Measurements from ENCODE around the gene CIDEC.

The CIDEC gene, protein sequence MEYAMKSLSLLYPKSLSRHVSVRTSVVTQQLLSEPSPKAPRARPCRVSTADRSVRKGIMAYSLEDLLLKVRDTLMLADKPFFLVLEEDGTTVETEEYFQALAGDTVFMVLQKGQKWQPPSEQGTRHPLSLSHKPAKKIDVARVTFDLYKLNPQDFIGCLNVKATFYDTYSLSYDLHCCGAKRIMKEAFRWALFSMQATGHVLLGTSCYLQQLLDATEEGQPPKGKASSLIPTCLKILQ

DNA sequence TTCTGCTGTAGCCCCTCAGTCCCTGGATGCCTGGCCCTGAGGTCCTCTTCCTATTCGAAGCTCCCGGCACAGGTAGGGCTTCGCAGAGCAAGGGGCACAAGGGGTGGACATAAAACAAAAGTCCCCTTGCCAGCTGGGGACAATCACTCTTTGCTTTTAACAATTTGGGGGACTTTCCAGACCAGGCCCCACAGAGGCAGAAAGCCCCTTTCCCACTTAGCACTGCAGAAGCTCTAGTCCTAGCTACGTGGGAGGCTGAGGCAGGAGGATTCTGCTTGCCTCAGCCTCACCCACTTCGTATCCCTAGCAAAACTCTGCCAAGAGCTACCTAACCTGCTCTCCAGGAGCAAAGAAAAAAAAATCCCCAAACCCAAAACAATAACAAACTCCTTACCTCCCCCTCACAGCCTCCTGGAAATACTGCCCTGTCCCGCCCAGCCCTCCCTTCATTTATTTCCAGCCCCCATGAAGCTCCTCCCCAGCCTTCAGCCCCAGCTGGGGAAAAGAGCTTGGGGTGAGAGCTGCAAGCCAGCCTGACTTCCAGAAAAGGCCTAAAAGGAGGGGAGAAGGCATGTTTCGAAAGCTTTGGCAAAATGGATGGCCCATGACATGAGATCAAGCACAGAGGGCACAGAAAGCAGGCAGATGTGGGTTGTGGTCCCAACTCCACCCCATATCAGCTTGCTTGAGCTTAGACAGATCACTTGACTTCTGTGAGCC, at the start of gene CIDEC:
CIDEC (minus strand) TSS at position 424 of the 720 bp plus-strand sequence. CDS start 1,767 bp downstream, outside the sequence.
- DNase-seq (ENCODE audit: low read depth in 1 of 2, low spot score in 1 of 2): no peak

GRCh38 chr3:9928158-9928557, 48.1 kb upstream of the CIDEC start:
- no peak for DNase-seq (ENCODE audit: low read depth in 1 of 2, low spot score in 1 of 2)

DNA sequence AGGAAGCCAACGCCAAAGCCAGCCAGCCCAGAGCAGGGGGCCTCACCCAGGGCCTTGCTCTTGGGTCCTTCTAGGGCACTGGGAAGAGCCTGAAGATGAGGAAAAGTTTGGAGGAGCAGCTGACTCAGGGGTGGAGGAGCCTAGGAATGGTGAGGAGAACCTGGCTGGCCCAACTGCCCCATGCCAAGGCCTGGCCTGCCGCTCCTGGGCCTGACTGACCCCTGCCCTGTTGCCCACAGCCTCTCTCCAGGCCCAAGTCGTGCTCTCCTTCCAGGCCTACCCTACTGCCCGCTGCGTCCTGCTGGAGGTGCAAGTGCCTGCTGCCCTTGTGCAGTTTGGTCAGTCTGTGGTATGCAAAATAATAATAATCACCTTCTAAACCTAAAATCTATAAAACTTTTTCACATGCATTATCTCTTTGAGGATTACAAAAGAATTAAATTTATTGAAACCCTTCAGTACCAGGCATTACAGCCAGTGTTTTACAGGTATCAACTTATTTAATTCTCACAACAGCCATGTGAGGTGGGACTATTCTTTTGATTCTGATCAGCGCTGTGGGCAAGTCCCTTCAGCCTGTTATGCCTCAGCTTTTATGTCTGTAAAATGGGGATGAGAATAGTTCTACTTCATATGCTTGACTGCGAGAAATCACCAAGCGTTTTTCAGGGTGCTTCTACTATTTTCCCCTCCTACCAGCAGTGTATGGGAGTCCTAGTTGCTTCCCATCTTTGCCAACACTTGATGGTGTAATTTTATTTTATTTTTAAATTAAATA, 38.4 kb upstream of the CIDEC start:
- no peak for DNase-seq (ENCODE audit: low read depth in 1 of 2, low spot score in 1 of 2)

DNA sequence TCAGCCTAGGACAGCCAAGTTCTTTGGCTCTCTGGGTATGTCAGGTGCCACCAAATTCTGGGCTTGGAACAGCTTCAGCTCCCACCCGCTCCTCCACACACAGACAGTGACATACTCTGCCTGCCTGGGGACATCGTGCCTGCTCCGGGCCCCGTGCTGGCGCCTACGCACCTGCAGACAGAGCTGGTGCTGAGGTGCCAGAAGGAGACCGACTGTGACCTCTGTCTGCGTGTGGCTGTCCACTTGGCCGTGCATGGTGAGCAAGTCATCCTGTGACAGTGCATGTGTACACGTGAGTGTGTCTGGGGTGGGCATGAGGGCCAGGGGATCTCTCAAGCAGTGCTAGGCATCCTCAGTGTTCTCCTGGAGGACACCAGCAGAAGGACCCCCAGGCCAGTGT, 37.8 kb upstream of the CIDEC start:
- DNase-seq (ENCODE audit: low read depth in 1 of 2, low spot score in 1 of 2): no peak

DNA sequence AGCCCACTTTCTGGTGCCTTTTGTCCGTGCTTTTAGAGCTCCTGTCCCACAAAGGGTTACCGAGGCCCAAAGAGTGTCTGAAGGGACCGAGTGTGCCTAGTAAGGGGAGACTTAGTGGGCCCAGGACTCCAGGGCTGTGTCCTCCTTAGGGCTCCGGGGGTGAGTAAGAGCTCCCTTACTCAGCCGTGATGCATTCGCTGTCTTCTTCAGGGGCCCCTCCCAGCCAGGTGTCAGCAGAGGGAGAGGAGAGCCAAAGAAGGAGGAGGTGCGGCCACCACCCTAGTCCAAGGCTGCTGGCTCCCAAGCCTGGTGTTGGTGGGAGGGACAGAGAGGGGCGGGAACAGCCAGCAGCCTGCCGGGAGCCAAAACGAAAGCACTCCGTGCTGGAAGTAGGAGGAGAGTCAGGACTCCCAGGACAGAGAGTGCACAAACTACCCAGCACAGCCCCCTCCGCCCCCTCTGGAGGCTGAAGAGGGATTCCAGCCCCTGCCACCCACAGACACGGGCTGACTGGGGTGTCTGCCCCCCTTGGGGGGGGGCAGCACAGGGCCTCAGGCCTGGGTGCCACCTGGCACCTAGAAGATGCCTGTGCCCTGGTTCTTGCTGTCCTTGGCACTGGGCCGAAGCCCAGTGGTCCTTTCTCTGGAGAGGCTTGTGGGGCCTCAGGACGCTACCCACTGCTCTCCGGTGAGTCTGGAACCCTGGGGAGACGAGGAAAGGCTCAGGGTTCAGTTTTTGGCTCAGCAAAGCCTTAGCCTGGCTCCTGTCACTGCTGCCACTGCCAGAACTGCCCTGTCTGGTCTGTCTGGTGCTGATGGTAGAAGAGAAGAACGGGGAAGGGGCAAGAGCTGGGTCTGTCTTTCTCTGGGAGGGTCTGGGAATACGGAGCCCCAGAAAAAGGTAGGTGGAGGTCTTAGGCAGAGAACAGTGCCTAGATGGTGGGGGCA, 37.0 kb upstream of the CIDEC start, which contains the start of gene IL17RC:
IL17RC (plus strand) TSS at position 365 of the 947 bp plus-strand sequence; CDS start at position 583, 218 bp downstream.
- no peak for DNase-seq (ENCODE audit: low read depth in 1 of 2, low spot score in 1 of 2)

- no peak for DNase-seq (ENCODE audit: low read depth in 1 of 2, low spot score in 1 of 2)
Measured at GRCh38 chr3:9916346-9916733, 36.3 kb upstream of the CIDEC start.

DNA sequence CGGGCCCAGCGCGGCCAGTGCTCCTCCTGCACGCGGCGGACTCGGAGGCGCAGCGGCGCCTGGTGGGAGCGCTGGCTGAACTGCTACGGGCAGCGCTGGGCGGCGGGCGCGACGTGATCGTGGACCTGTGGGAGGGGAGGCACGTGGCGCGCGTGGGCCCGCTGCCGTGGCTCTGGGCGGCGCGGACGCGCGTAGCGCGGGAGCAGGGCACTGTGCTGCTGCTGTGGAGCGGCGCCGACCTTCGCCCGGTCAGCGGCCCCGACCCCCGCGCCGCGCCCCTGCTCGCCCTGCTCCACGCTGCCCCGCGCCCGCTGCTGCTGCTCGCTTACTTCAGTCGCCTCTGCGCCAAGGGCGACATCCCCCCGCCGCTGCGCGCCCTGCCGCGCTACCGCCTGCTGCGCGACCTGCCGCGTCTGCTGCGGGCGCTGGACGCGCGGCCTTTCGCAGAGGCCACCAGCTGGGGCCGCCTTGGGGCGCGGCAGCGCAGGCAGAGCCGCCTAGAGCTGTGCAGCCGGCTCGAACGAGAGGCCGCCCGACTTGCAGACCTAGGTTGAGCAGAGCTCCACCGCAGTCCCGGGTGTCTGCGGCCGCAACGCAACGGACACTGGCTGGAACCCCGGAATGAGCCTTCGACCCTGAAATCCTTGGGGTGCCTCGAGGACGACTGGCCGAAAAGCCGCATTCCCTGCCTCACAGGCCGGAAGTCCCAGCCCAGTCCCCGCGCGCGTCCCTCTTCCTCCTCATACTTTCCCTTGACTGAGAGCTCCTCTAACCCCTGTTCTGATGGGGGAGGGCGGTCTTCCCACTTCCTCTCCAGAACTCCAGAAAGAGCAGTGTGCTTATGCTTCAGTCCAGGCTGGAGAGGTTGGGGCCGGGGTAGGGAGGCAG, 35.4 kb upstream of the CIDEC start:
- DNase-seq (ENCODE audit: low read depth in 1 of 2, low spot score in 1 of 2): peak in 1 of 2 donors; percentile 20

DNA sequence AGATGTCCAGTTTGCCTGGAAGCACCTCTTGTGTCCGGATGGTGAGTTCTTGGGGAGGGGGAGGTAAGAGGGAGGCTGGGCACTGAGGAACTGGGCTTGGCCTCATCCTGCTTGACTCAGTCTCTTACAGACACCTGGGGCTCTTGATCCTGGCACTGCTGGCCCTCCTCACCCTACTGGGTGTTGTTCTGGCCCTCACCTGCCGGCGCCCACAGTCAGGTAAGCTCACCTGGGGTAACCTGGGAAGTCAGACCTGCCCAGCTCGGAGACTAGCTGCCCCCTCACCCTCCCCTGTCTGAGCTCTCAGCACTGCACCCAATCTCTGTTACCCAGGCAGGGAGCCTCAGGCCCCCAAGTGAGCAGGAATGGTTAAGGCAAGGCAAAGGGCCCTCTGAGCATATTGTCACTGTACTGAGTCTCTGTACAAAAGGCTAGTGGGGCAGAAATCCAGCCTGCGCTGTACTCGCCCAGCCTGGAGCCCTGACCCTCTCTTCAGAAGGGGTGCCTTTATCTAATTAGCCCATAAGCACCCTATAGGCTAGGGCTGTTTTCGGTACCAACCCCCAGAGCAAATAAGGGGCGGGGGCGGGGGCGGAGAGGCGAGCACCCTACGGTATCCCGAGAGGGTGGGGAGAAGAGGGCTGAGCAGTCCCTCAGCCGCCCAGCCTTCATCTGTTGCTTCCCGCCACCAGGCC, 34.7 kb upstream of the CIDEC start:
- no peak for DNase-seq (ENCODE audit: low read depth in 1 of 2, low spot score in 1 of 2)

GRCh38 chr3:9914011-9914410, 34.0 kb upstream of the CIDEC start:
- DNase-seq (ENCODE audit: low read depth in 1 of 2, low spot score in 1 of 2): no peak

GRCh38 chr3:9913601-9914000, 33.5 kb upstream of the CIDEC start:
- DNase-seq (ENCODE audit: low read depth in 1 of 2, low spot score in 1 of 2): no peak

DNA sequence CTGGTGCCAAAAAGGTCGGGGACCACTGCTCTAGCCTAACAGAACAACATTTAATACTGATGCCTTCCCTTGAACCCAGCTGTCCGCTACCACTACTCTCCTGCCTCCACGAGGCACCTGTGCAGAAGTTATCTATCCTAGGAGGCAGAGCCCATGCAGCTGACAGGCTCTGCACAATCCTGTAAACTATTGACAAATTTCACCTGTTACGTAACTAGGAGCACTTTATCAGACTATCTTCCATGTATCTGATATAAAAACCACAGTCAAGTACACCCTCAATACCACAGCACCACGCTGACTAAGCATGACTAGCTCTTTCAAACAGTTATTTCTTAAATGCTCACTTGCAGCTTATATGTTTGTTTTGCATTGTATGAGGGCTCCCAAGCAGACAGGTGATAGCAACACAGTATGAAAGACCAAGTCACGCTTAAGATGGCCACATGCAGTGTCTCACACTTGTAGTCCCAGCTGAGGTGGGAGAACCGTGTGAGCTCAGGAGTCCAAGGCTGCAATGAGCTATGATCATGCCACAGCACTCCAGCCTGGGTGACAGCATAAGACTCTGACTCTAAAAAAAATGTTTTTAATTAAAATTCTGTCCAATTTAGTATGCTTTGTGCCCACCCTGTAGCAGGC, 32.4 kb upstream of the CIDEC start:
- DNase-seq (ENCODE audit: low read depth in 1 of 2, low spot score in 1 of 2): no peak

DNA sequence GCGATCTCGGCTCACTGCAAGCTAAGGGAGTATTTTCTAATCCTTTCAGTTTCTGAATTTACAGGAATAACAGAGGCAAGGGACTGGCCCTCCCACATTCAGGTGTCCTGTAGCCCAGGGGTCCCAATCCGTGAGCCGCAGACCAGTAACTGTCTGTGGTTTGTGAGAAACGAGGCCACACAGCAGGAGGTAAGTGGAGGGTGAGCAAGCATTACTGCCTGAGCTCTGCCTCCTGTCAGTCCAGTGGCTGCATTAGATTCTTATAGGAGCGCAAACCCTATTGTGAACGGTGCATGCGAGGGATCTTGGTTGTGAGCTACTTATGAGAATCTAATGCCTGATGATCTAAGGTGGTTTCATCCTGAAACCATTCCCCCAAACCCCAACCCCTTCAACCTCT, 31.8 kb upstream of the CIDEC start:
- DNase-seq (ENCODE audit: low read depth in 1 of 2, low spot score in 1 of 2): no peak

DNA sequence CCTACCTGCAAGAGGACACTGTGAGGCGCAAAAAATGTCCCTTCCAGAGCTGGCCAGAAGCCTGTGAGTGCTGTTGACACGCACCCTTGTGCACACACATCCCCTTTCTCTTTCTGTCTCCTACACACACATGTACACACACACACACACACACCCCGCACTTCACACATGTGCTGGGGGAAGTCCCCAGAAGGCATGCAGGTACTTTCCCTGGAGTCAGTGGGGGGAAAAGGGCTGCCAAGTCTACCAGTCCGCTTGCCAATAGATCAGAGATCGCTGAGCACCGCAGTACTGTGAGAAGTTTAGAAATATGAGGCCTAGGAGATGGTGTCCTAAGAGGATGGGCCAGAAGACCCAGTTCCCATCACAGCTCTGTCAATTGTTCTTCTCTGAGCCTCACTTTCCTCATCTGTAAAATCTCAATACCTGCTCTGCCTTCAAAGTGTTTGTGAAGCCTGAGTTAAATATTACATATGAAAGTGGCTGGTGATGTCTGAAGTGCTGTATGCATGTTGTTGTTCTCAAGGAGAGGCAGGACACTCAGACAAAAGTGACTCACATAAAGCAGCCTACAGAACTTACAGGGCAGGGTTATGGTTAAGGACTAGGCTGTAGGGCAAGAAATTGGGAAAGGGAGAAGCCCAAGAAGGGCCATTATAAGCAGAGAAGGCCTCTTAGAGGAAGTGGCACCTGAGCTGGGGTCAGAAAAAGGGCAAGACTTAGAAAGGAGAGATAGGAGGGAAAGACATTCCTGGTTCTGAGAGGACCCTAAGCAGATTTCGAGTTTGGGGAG, 29.4 kb upstream of the CIDEC start:
- no peak for DNase-seq (ENCODE audit: low read depth in 1 of 2, low spot score in 1 of 2)

- no peak for DNase-seq (ENCODE audit: low read depth in 1 of 2, low spot score in 1 of 2)
Measured at GRCh38 chr3:9908286-9908685, 28.2 kb upstream of the CIDEC start.

GRCh38 chr3:9906480-9906879, 26.4 kb upstream of the CIDEC start:
- no peak for DNase-seq (ENCODE audit: low read depth in 1 of 2, low spot score in 1 of 2)

DNA sequence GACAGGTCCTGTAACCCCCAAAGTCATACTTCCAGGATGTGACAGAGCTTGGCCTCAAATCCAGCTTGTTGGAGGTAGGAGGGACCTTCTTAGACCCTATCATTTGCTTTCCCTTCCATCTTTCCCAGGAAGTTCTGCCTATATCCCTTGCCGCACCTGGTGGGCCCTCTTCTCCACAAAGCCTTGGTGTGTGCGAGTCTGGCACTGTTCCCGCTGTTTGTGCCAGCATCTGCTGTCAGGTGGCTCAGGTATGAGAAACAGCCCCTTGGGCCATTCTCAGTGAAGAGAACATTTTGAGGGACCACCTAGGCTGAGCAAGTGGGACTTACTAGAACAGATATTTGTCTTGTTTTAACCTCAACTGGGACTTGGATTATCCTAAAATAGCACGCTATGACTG, 23.9 kb upstream of the CIDEC start:
- no peak for DNase-seq (ENCODE audit: low read depth in 1 of 2, low spot score in 1 of 2)

DNA sequence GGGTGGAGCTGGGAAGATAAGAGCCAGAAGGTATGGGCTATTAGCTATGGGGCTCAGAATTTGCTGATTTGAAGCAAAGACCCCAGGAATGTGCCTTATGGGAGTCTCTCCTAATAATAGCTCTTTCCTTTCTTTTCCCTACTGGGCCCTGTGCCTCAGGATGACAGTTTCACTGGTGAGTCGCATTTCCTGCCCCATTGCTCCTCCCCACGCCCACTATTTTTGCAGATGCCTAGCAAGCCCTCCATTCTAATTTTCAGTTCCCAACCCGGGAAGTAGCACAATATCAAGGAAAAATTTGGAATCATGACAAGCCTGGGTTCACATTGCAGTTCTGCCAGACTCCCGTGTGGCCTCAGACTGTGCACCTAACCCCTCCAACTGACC, 23.2 kb upstream of the CIDEC start:
- no peak for DNase-seq (ENCODE audit: low read depth in 1 of 2, low spot score in 1 of 2)

All from stimulated activated CD4-positive, alpha-beta T cell treated with anti-CD3 and anti-CD28 coated beads, Interleukin-15, amount 100 ng/mL, for 1 hour (primary cell).